Fibroblast of the aortic adventitia (primary cell): ENCODE data around the gene ANKRD30B. TPM values are rescaled to one million over a fixed set of nuclear protein-coding genes. Genes with fewer than 3 reads are reported as not detected.
"Not testable (repeated sequence)": the region's sequence is repeated elsewhere in the genome, so short reads cannot be mapped to it uniquely, and the experiment has no call there.

ENCODE experiments used
- DNase-seq: peaks from one replicate; pipeline ENCODE4 v3.0.0-alpha.2; 2010; ENCODE audit warnings: low read depth
- H3K4me3 ChIP-seq: 2 replicates; pipeline ENCODE4 v1.5.1; 2011; ENCODE audit warnings: low read depth, mild to moderate bottlenecking, control low read depth, low read length, moderate library complexity
- small RNA-seq: library from RNA; depleted of rRNA; stranded (forward); fragments of <200 nt; gene quantifications from one replicate; pipeline ENCODE3, GENCODE V24; 2012
- total RNA-seq: library from RNA; depleted of rRNA; stranded (reverse); fragments of >200 nt; gene quantifications from 2 replicates; pipeline ENCODE4 v1.2.3, GENCODE V29; 2012; ENCODE audit warnings: low replicate concordance
- TF ChIP-seq, protein P1 (sequence below): IDR thresholded peaks from 2 replicates; pipeline ENCODE4 v1.5.1; 2011; ENCODE audit warnings: mild to moderate bottlenecking, low read length, control low read depth, inconsistent platforms; ENCODE audit not compliant: insufficient read depth

ANKRD30B gene
- total RNA-seq, 1 donor, result 0.36 TPM

DNA sequence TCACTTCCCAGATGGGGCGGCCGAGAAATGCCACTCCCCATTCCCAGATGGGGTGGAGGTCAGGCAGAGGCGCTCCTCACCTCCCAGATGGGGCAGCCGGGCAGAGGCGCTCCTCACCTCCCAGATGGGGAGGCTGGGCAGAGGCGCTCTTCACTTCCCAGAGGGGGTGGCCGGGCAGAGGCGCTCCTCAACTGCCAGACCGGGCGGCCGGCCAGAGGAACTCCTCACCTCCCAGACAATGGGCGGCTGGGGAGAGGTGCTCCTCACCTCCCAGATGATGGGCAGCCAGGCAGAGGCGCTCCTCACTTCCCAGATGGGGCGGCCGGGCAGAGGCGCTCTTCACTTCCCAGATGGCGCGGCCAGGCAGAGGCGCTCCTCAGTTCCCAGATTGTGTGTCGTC, 108.3 kb downstream of the ANKRD30B start:
- H3K4me3 ChIP-seq, DNase-seq: not testable (repeated sequence)

DNA sequence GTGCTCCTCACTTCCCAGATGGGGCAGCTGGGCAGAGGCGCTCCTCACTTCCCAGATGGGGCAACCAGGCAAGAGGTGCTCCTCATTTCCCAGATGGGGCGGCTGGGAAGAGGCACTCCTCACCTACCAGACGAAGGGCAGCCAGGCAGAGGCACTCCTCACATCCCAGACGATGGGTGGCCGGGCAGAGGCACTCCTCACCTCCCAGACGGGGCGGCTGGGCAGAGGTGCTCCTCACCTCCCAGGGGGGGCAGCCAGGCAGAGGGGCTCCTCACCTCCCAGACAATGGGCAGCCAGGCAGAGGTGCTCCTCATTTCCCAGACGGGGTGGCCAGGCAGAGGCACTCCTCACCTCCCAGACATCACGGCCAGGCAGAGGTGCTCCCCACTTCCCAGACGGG, 110.5 kb downstream of the ANKRD30B start:
- not testable (repeated sequence) for DNase-seq, H3K4me3 ChIP-seq

DNA sequence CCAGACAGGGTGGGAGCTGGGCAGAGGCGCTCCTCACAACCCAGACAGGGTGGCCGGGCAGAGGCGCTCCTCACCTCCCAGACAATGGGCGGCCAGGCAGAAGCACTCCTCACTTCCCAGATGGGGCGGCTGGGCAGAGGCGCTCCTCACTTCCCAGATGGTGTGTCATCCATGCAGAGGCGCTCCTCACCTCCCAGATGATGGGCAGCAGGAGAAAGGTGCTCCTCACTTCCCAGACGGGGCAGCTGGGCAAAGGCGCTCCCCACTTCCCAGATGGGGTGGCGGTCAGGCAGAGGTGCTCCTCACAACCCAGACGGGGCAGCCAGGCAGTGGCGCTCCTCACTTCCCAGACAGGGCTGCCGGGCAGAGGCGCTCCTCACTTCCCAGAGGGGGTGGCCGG, 112.0 kb downstream of the ANKRD30B start:
- H3K4me3 ChIP-seq, DNase-seq: not testable (repeated sequence)

DNA sequence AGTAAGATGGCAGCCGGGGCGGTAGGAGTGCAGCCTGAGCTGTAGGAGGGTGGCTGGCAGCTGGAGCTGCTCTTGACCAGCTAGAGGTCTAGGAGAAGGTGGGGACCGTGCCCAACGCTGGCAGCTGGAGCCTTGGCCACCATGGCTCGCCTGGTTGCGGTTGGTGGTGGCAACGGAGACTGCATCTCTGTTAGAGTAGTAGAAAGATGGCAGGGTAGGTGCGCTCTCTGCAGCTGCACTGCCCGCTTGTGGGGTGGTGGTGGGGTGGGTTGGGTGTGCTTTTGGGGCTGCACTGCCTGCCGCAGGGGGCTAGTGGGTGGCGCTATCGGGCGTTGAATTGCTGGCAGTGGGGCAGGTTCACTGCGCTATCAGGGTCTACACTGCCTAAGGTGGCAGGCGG, 118.5 kb downstream of the ANKRD30B start:
- H3K4me3 ChIP-seq, DNase-seq: not testable (repeated sequence)

DNA sequence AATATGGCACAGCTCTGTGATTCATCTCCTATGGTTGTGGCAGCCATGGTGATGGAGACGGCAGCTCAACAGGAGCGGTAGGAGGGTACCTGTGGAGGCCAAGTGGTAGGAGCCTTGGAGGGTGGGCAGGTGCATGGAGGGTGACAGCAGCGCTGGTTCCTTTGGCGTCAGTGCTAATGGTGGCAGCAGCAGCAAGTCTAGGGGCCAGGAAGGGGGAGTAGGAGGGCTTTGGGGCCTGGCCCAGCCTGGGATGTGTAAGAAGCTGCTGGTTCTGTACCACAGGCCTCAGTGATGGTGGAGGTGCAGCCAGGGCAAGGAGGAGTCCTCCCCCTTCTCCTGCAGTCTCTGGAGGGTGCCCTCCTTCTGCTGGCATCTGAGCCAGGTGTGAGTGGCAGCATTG, 120.0 kb downstream of the ANKRD30B start:
- not testable (repeated sequence) for DNase-seq, H3K4me3 ChIP-seq

DNA sequence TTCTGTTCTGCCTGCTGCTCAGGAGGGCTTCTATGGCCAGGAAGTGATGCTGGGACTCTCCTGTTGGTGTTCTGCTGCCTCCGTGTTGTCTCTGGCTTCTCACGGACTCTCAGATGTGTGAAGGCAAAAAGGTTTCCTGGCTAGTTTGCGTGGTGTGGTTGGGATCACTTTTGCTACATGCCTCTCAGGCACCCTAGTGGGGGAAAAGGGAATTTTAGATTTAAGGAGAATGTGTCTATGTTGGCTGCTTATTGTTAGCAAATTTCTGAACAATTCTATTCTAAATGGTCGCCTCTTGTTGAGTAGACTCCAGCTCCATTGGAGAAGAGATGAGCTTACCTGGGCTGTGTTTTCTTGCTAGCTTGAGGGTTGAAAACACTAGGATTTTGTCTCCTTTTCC, 120.9 kb downstream of the ANKRD30B start:
- TF ChIP-seq, protein P1, sequence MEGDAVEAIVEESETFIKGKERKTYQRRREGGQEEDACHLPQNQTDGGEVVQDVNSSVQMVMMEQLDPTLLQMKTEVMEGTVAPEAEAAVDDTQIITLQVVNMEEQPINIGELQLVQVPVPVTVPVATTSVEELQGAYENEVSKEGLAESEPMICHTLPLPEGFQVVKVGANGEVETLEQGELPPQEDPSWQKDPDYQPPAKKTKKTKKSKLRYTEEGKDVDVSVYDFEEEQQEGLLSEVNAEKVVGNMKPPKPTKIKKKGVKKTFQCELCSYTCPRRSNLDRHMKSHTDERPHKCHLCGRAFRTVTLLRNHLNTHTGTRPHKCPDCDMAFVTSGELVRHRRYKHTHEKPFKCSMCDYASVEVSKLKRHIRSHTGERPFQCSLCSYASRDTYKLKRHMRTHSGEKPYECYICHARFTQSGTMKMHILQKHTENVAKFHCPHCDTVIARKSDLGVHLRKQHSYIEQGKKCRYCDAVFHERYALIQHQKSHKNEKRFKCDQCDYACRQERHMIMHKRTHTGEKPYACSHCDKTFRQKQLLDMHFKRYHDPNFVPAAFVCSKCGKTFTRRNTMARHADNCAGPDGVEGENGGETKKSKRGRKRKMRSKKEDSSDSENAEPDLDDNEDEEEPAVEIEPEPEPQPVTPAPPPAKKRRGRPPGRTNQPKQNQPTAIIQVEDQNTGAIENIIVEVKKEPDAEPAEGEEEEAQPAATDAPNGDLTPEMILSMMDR, result peak; percentile 28
- not testable (repeated sequence) for H3K4me3 ChIP-seq
- DNase-seq, result peak; percentile 43

DNA sequence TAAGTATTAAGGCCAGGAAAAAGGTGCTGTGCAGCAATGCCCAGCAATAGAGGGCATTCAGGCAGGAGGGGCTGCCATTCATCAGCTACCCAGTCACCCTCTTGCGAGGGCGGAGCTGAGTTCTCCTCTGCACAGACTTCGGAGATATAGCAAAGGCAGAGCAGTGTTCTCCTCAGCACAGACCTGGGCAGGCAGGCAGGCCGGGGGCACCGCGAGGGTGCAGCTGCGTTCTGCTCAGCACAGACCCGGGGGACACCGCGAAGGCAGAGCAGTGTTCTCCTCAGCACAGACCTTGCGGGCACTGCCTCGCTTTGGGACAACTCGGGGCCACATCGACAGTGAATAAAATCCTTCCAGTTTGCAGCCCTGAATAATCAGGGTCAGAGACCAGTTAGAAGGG, 130.9 kb downstream of the ANKRD30B start:
- DNase-seq, H3K4me3 ChIP-seq: not testable (repeated sequence)

DNA sequence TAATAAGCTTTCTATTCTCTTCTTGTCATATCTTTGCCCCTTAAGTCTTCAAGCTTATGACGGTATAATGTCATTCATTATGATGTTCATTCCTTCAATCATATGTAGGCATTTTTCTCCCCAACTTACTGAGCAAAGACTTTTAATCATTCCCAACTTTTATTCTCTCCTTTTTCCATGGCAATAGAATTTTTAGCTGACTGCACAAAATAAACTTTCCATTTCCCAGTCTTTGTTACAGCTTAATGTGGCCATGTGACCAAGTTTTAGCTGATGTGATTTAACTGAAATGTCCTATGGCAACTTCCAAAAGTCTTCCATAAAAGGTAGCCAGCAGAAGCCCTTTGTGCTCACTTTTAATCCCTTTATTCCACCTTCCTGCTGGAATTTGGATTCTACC, 152.5 kb downstream of the ANKRD30B start:
- no peak overlapping the region for H3K4me3 ChIP-seq
- no peak for DNase-seq
- TF ChIP-seq, protein P1, result no peak

Small RNA genes within 50 kb of the gene (small RNA-seq; reads per million reads assigned to genes)
- not detected for gene MIR3156-2
- gene RNU6-1210P, result not detected

Other genes with a start within 250 kb of the ANKRD30B start
- gene POTEC, start 204.6 kb upstream of the ANKRD30B start, total RNA-seq, result under 0.01 TPM in 1 of 2 replicates, not detected in the other